ENCODE data around the gene ERCC5. TPM values are rescaled to one million over a fixed set of nuclear protein-coding genes. Genes with fewer than 3 reads are reported as not detected.
A peak's percentile ranks its signal among the peaks of the same experiment; 100 is the strongest.

ERCC5 gene
- total and polyA plus RNA-seq, 4 donors: 17.7 to 44.8 (median 24.7) TPM

- Histone ChIP-seq H3K4me3 (ENCODE audit: low read depth in 1 of 3, low read length in 3 of 3) (no peak overlapping the region), H3K36me3 (ENCODE audit: control insufficient read depth in 4 of 4, insufficient read depth in 3 of 4, low read depth in 1 of 4, low read length in 3 of 4) (no peaks in the 10 kb centered on the region), H3K4me1 (ENCODE audit: control insufficient read depth in 4 of 4, insufficient read depth in 4 of 4, low read length in 3 of 4) (peaks cover 6 to 18% (median 11%) of the 10 kb centered on the region in 4 donors), H3K27me3 (ENCODE audit: control insufficient read depth in 4 of 4, insufficient read depth in 4 of 4, low read length in 3 of 4) (no peaks in the 10 kb centered on the region), H3K9me3 (ENCODE audit: control insufficient read depth in 4 of 4, low read length in 3 of 4) (no peaks in the 10 kb centered on the region), H3K27ac (ENCODE audit: low read depth in 1 of 2, low read length in 2 of 2) (peak overlapping the region; percentile 61 to 66), H3K9ac (ENCODE audit: low read depth in 1 of 2, low read length in 2 of 2) (no peak overlapping the region)
- TF ChIP-seq EGR1 (IDR thresholded peaks at IDR 0.05; ENCODE audit: low read depth in 2 of 2) (no peak), GABPA (IDR thresholded peaks at IDR 0.05 in 1 of 2, conservative IDR thresholded peaks at IDR 0.05 in 1 of 2) (no peak), FOXA1 (IDR thresholded peaks at IDR 0.05) (no peak), TAF1 (conservative IDR thresholded peaks at IDR 0.05) (no peak), JUND (IDR thresholded peaks at IDR 0.05) (no peak), HNF4G (IDR thresholded peaks at IDR 0.05) (no peak), SP1 (IDR thresholded peaks at IDR 0.05) (no peak), YY1 (IDR thresholded peaks at IDR 0.05) (no peak), RAD21 (IDR thresholded peaks at IDR 0.05) (no peak), NR2F2 (IDR thresholded peaks at IDR 0.05) (no peak), ZBTB33 (IDR thresholded peaks at IDR 0.05) (no peak), FOXA2 (IDR thresholded peaks at IDR 0.05) (no peak), RXRA (IDR thresholded peaks at IDR 0.05) (no peak), HNF4A (conservative IDR thresholded peaks at IDR 0.05) (no peak)
- TF ChIP-seq, protein P1, sequence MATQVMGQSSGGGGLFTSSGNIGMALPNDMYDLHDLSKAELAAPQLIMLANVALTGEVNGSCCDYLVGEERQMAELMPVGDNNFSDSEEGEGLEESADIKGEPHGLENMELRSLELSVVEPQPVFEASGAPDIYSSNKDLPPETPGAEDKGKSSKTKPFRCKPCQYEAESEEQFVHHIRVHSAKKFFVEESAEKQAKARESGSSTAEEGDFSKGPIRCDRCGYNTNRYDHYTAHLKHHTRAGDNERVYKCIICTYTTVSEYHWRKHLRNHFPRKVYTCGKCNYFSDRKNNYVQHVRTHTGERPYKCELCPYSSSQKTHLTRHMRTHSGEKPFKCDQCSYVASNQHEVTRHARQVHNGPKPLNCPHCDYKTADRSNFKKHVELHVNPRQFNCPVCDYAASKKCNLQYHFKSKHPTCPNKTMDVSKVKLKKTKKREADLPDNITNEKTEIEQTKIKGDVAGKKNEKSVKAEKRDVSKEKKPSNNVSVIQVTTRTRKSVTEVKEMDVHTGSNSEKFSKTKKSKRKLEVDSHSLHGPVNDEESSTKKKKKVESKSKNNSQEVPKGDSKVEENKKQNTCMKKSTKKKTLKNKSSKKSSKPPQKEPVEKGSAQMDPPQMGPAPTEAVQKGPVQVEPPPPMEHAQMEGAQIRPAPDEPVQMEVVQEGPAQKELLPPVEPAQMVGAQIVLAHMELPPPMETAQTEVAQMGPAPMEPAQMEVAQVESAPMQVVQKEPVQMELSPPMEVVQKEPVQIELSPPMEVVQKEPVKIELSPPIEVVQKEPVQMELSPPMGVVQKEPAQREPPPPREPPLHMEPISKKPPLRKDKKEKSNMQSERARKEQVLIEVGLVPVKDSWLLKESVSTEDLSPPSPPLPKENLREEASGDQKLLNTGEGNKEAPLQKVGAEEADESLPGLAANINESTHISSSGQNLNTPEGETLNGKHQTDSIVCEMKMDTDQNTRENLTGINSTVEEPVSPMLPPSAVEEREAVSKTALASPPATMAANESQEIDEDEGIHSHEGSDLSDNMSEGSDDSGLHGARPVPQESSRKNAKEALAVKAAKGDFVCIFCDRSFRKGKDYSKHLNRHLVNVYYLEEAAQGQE (IDR thresholded peaks at IDR 0.05): no peak
- TF ChIP-seq, protein P2, sequence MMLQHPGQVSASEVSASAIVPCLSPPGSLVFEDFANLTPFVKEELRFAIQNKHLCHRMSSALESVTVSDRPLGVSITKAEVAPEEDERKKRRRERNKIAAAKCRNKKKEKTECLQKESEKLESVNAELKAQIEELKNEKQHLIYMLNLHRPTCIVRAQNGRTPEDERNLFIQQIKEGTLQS (IDR thresholded peaks at IDR 0.05): no peak
- TF ChIP-seq, protein P3, sequence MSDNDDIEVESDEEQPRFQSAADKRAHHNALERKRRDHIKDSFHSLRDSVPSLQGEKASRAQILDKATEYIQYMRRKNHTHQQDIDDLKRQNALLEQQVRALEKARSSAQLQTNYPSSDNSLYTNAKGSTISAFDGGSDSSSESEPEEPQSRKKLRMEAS (IDR thresholded peaks at IDR 0.05): no peak
- TF ChIP-seq, protein P4, sequence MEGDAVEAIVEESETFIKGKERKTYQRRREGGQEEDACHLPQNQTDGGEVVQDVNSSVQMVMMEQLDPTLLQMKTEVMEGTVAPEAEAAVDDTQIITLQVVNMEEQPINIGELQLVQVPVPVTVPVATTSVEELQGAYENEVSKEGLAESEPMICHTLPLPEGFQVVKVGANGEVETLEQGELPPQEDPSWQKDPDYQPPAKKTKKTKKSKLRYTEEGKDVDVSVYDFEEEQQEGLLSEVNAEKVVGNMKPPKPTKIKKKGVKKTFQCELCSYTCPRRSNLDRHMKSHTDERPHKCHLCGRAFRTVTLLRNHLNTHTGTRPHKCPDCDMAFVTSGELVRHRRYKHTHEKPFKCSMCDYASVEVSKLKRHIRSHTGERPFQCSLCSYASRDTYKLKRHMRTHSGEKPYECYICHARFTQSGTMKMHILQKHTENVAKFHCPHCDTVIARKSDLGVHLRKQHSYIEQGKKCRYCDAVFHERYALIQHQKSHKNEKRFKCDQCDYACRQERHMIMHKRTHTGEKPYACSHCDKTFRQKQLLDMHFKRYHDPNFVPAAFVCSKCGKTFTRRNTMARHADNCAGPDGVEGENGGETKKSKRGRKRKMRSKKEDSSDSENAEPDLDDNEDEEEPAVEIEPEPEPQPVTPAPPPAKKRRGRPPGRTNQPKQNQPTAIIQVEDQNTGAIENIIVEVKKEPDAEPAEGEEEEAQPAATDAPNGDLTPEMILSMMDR (IDR thresholded peaks at IDR 0.05; ENCODE audit: low read depth, low read length, missing input control): no peak
- 71% methylated on average over 2 of the region's 2 CpGs for WGBS
- no peak for DNase-seq (ENCODE audit: low spot score)
Observed at GRCh38 chr13:102907016-102907756, 61.4 kb downstream of the ERCC5 start.
